Measurements from ENCODE around the gene IL10RA. TPM values are rescaled to one million over a fixed set of nuclear protein-coding genes. Genes with fewer than 3 reads are reported as not detected.

IL10RA gene
- polyA plus RNA-seq, 3 donors = 152 to 413 (median 226) TPM

- intact Hi-C loops (cut with micrococcal nuclease) = no loop called here
- H3K36me3 Mint-ChIP-seq = no peaks in the 10 kb centered on the region
- TF ChIP-seq CTCF (IDR thresholded peaks at IDR 0.05) = no peak
- H2AFZ ChIP-seq (ENCODE audit: insufficient read depth, low read depth, low read length, poor library complexity, severe bottlenecking) = no peak overlapping the region
- H3K4me3 Mint-ChIP-seq = no peak overlapping the region
- DNase-seq = no peak
- H3K4me3 ChIP-seq (replicated peaks in 1 of 3; ENCODE audit: low read depth in 2 of 3, low read length in 3 of 3) = no peak overlapping the region
- H3K9me3 Mint-ChIP-seq = peaks cover 0 to 2% (median 0%) of the 10 kb centered on the region in 7 donors
- no peaks in the 10 kb centered on the region for H4K20me1 ChIP-seq (ENCODE audit: insufficient read depth, low read length)
- H3K27me3 Mint-ChIP-seq (ENCODE audit: low read depth in 3 of 3) = peaks cover 0 to 3% (median 3%) of the 10 kb centered on the region in 3 donors
- 100% methylated on average over 1 of the region's 4 CpGs for WGBS (ENCODE audit: insufficient coverage)
- H3K4me1 ChIP-seq (ENCODE audit: control insufficient read depth in 1 of 2, insufficient read depth in 2 of 2, low read length in 2 of 2) = peaks cover 13 to 14% of the 10 kb centered on the region in 2 donors
- H3K36me3 ChIP-seq (replicated peaks in 1 of 2; ENCODE audit: control insufficient read depth in 1 of 2, insufficient read depth in 2 of 2, low read length in 2 of 2) = no peaks in the 10 kb centered on the region
- H3K79me2 ChIP-seq (ENCODE audit: insufficient read depth, low read length) = no peaks in the 10 kb centered on the region
- no peak overlapping the region for H3K4me2 ChIP-seq (replicated peaks; ENCODE audit: extremely low read depth, low read length, poor library complexity, severe bottlenecking)
- H3K4me1 Mint-ChIP-seq = peaks cover 16% of the 10 kb centered on the region
- no peaks in the 10 kb centered on the region for H3K9me3 ChIP-seq (replicated peaks in 1 of 2; ENCODE audit: control insufficient read depth in 1 of 2, insufficient read depth in 1 of 2, low read length in 2 of 2)
- H3K27ac ChIP-seq (ENCODE audit: low read depth in 1 of 2, low read length in 2 of 2) = no peak overlapping the region
- no peak overlapping the region for H3K9ac ChIP-seq (ENCODE audit: insufficient read depth, low read length, poor library complexity, severe bottlenecking)
- H3K27me3 ChIP-seq (ENCODE audit: control insufficient read depth in 2 of 2, insufficient read depth in 2 of 2, low read length in 2 of 2) = no peaks in the 10 kb centered on the region
- no peak overlapping the region for H3K27ac Mint-ChIP-seq
These were observed 47.2 kb downstream of the IL10RA start for GRCh38 chr11:118033443-118033842.

- no peak overlapping the region for H3K4me2 ChIP-seq (replicated peaks; ENCODE audit: extremely low read depth, low read length, poor library complexity, severe bottlenecking)
- no peak overlapping the region for H2AFZ ChIP-seq (ENCODE audit: insufficient read depth, low read depth, low read length, poor library complexity, severe bottlenecking)
- no peak overlapping the region for H3K4me3 Mint-ChIP-seq
- no peaks in the 10 kb centered on the region for H3K27me3 ChIP-seq (ENCODE audit: control insufficient read depth in 2 of 2, insufficient read depth in 2 of 2, low read length in 2 of 2)
- peaks cover 9% of the 10 kb centered on the region for H3K4me1 Mint-ChIP-seq
- no peaks in the 10 kb centered on the region for H3K36me3 Mint-ChIP-seq
- no peaks in the 10 kb centered on the region for H4K20me1 ChIP-seq (ENCODE audit: insufficient read depth, low read length)
- H3K27ac ChIP-seq (ENCODE audit: low read depth in 1 of 2, low read length in 2 of 2) = no peak overlapping the region
- no peaks in the 10 kb centered on the region for H3K4me1 ChIP-seq (ENCODE audit: control insufficient read depth in 1 of 2, insufficient read depth in 2 of 2, low read length in 2 of 2)
- H3K27me3 Mint-ChIP-seq (ENCODE audit: low read depth in 3 of 3) = peaks cover 0 to 4% (median 3%) of the 10 kb centered on the region in 3 donors
- no peak for DNase-seq
- no peak overlapping the region for H3K9ac ChIP-seq (ENCODE audit: insufficient read depth, low read length, poor library complexity, severe bottlenecking)
- WGBS (ENCODE audit: insufficient coverage) = no CpG with 5 or more reads among the region's 1 CpG
- H3K4me3 ChIP-seq (replicated peaks in 1 of 3; ENCODE audit: low read depth in 2 of 3, low read length in 3 of 3) = no peak overlapping the region
- H3K27ac Mint-ChIP-seq = no peak overlapping the region
- TF ChIP-seq CTCF (IDR thresholded peaks at IDR 0.05) = no peak
- H3K9me3 Mint-ChIP-seq = peaks cover 0 to 1% (median 0%) of the 10 kb centered on the region in 7 donors
- intact Hi-C loops (cut with micrococcal nuclease) = no loop called here
- H3K79me2 ChIP-seq (ENCODE audit: insufficient read depth, low read length) = no peaks in the 10 kb centered on the region
- H3K9me3 ChIP-seq (replicated peaks in 1 of 2; ENCODE audit: control insufficient read depth in 1 of 2, insufficient read depth in 1 of 2, low read length in 2 of 2) = no peaks in the 10 kb centered on the region
- no peaks in the 10 kb centered on the region for H3K36me3 ChIP-seq (replicated peaks in 1 of 2; ENCODE audit: control insufficient read depth in 1 of 2, insufficient read depth in 2 of 2, low read length in 2 of 2)
These were observed 55.9 kb downstream of the IL10RA start for GRCh38 chr11:118042141-118042540.
